ENCODE results near the gene MLXIP.

Gene MLXIP

GRCh38 chr12:122094735-122095631, 16.4 kb downstream of the MLXIP start (continued):
- TF ChIP-seq PRDM10 (tag by site-specific recombination; IDR thresholded peaks at IDR 0.05) (no peak), ZNF791 (tag by site-specific recombination; IDR thresholded peaks at IDR 0.05) (no peak), KLF8 (tag by site-specific recombination; IDR thresholded peaks at IDR 0.05) (peak; percentile 42; the same call in 1 of the 2 replicates), ZNF571 (tag by site-specific recombination; IDR thresholded peaks at IDR 0.05) (no peak; the same call in 1 of the 2 replicates), ZNF37A (tag by site-specific recombination; IDR thresholded peaks at IDR 0.05) (no peak), INSM2 (tag by site-specific recombination; IDR thresholded peaks at IDR 0.05) (peak; percentile 90), ZNF626 (tag by site-specific recombination; IDR thresholded peaks at IDR 0.05) (no peak), TSHZ1 (tag by site-specific recombination; IDR thresholded peaks at IDR 0.05; ENCODE audit: borderline replicate concordance) (no peak), ZNF175 (tag by site-specific recombination; IDR thresholded peaks at IDR 0.05) (peak; percentile 75; the same call in 1 of the 2 replicates), ZNF114 (tag by site-specific recombination; IDR thresholded peaks at IDR 0.05) (0 out of 2 replicates have a peak, but pooled peaks have one; percentile 55), ZNF596 (tag by site-specific recombination; IDR thresholded peaks at IDR 0.05) (no peak), ZBTB10 (tag by site-specific recombination; IDR thresholded peaks at IDR 0.05) (no peak), ZNF335 (tag by site-specific recombination; conservative IDR thresholded peaks at IDR 0.05) (no peak), ZNF239 (tag by site-specific recombination; IDR thresholded peaks at IDR 0.05) (peak; percentile 80; the same call in 1 of the 2 replicates), ZNF292 (tag by site-specific recombination; IDR thresholded peaks at IDR 0.05; ENCODE audit: borderline replicate concordance, low read depth) (no peak), ZNF398 (tag by site-specific recombination; IDR thresholded peaks at IDR 0.05) (no peak; the same call in none of the 2 replicates), ZNF792 (tag by site-specific recombination; IDR thresholded peaks at IDR 0.05) (no peak), ZFP37 (tag by site-specific recombination; IDR thresholded peaks at IDR 0.05) (no peak), ZNF214 (tag by site-specific recombination; IDR thresholded peaks at IDR 0.05; ENCODE audit: borderline replicate concordance) (no peak), ZBTB49 (tag by site-specific recombination; IDR thresholded peaks at IDR 0.05; ENCODE audit: low read depth) (no peak), ZNF324 (tag by site-specific recombination; IDR thresholded peaks at IDR 0.05) (0 out of 2 replicates have a peak, but pooled peaks have one; percentile 35), ZSCAN30 (tag by site-specific recombination; IDR thresholded peaks at IDR 0.05) (no peak)

All from HEK293 (cell line).